ENCODE results near the gene BIRC3.

BIRC3 gene

DNA sequence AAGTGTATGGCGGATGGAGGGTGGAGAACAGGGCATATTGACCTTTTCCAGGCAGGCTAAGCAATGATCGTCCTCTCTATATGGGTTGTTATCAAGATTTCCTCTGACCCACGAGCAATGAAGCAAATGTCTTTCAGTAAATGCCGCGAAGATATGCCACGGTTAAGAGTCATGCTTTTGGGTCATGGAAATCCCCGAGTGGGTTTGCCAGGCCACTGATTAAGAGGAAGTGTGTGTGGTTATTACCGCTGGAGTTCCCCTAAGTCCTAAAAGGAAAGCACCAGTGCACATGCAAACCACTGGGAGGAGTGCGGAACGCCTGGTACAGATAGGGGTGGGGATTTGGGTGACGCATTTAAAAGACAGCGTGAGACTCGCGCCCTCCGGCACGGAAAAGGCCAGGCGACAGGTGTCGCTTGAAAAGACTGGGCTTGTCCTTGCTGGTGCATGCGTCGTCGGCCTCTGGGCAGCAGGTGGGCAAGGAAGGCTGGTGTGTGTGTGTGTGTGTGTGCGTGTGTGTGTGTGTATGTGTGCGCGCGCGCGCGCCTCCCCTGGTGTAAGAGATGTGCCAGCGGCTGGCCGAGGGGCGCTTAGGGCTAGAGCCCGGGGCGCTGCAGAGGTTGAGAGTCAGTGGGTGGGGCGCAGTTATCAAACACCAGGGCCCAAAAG lies at the start of gene BIRC3:
Gene BIRC3, plus strand, starts transcription at position 386 of the 669 bp plus-strand sequence. CDS start 7,026 bp downstream, outside the sequence.
- Histone ChIP-seq H3K4me3 (peak within 1 kb of the TSS; percentile 52 to 70 (median 62)), H3K27ac (peak within 1 kb of the TSS in 9 of 11 experiments; percentile 3 to 76 (median 44); a peak in 12 of 22 replicates), H3K4me2 (peak within 1 kb of the TSS; percentile 78 to 99 (median 92)), H3K9me3 (replicated peaks in 1 of 11) (no peaks in the 10 kb centered on the region), H3K36me3 (no peaks in the 10 kb centered on the region), H3K9ac (peak within 1 kb of the TSS in 10 of 11 experiments; percentile 16 to 81 (median 46); a peak in 15 of 22 replicates), H3K4me1 (peaks cover 19 to 54% (median 35%) of the 10 kb centered on the region in 10 experiments), H4K20me1 (no peaks in the 10 kb centered on the region), H3K27me3 (0 out of 22 replicates have a peak, but pooled peaks cover 0 to 3% (median 0%) of the 10 kb centered on the region in 11 experiments)
- no peak for TF ChIP-seq Cebpa-rat (IDR thresholded peaks at IDR 0.05)

- Histone ChIP-seq H3K4me1 (no peaks in the 10 kb centered on the region), H3K9ac (no peak overlapping the region), H3K27me3 (no peaks in the 10 kb centered on the region), H3K4me2 (no peak overlapping the region), H3K4me3 (no peak overlapping the region), H3K27ac (no peak overlapping the region), H3K36me3 (no peaks in the 10 kb centered on the region), H4K20me1 (no peaks in the 10 kb centered on the region), H3K9me3 (replicated peaks in 1 of 11) (0 out of 22 replicates have a peak, but pooled peaks cover 0 to 4% (median 0%) of the 10 kb centered on the region in 11 experiments)
- no peak for TF ChIP-seq Cebpa-rat (IDR thresholded peaks at IDR 0.05)
These were observed 49.7 kb upstream of the BIRC3 start for GRCh38 chr11:102267609-102268008.

- TF ChIP-seq Cebpa-rat (IDR thresholded peaks at IDR 0.05) = no peak
- Histone ChIP-seq H3K9ac (no peak overlapping the region), H3K4me3 (no peak overlapping the region), H3K4me2 (no peak overlapping the region), H3K4me1 (no peaks in the 10 kb centered on the region), H4K20me1 (no peaks in the 10 kb centered on the region), H3K27me3 (no peaks in the 10 kb centered on the region), H3K9me3 (replicated peaks in 1 of 11) (0 out of 22 replicates have a peak, but pooled peaks cover 0 to 4% (median 0%) of the 10 kb centered on the region in 11 experiments), H3K36me3 (no peaks in the 10 kb centered on the region), H3K27ac (no peak overlapping the region)
These were observed 49.0 kb upstream of the BIRC3 start for GRCh38 chr11:102268083-102268984.

DNA sequence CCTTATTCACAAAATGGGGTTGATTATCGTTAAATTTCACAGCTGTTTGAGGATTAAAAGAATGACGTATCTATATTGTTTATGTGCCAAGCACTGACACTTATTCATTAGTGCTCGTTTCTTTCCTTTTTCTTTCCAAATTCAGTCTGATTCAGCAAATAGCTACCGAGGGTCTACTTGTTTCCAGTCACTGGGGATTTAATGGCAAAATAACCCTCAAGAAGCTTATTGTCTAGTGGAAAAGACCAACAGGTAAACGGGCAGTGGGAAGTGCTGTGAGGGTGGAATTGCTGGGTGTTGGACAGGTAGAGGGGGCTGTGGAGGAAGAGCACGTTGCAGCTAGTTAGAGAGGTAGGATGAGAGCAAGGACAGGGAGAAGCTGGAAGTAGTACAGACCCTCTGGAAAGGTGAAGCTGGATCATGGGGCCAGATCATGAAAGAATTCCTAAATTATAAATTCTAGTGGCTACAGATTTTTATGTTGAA lies 48.3 kb upstream of the BIRC3 start:
- Histone ChIP-seq H3K27ac (no peak overlapping the region), H4K20me1 (no peaks in the 10 kb centered on the region), H3K9ac (no peak overlapping the region), H3K27me3 (no peaks in the 10 kb centered on the region), H3K36me3 (no peaks in the 10 kb centered on the region), H3K4me1 (no peaks in the 10 kb centered on the region), H3K4me3 (no peak overlapping the region), H3K4me2 (no peak overlapping the region), H3K9me3 (replicated peaks in 1 of 11) (0 out of 22 replicates have a peak, but pooled peaks cover 0 to 4% (median 0%) of the 10 kb centered on the region in 11 experiments)
- no peak for TF ChIP-seq Cebpa-rat (IDR thresholded peaks at IDR 0.05)

GRCh38 chr11:102269927-102270326 lies 47.4 kb upstream of the BIRC3 start:
- Histone ChIP-seq H3K27me3 (no peaks in the 10 kb centered on the region), H3K27ac (no peak overlapping the region), H3K4me2 (no peak overlapping the region), H4K20me1 (no peaks in the 10 kb centered on the region), H3K9me3 (replicated peaks in 1 of 11) (0 out of 22 replicates have a peak, but pooled peaks cover 0 to 4% (median 0%) of the 10 kb centered on the region in 11 experiments), H3K36me3 (no peaks in the 10 kb centered on the region), H3K4me1 (no peaks in the 10 kb centered on the region), H3K9ac (no peak overlapping the region), H3K4me3 (no peak overlapping the region)
- TF ChIP-seq Cebpa-rat (IDR thresholded peaks at IDR 0.05) = no peak

- Histone ChIP-seq H3K4me2 (no peak overlapping the region), H3K27me3 (no peaks in the 10 kb centered on the region), H3K9ac (no peak overlapping the region), H3K4me3 (no peak overlapping the region), H3K9me3 (replicated peaks in 1 of 11) (0 out of 22 replicates have a peak, but pooled peaks cover 0 to 4% (median 0%) of the 10 kb centered on the region in 11 experiments), H3K36me3 (no peaks in the 10 kb centered on the region), H3K4me1 (no peaks in the 10 kb centered on the region), H4K20me1 (no peaks in the 10 kb centered on the region), H3K27ac (no peak overlapping the region)
- TF ChIP-seq Cebpa-rat (IDR thresholded peaks at IDR 0.05) = no peak
These were observed 45.0 kb upstream of the BIRC3 start for GRCh38 chr11:102272047-102272824.

GRCh38 chr11:102274628-102275027 lies 42.7 kb upstream of the BIRC3 start:
- no peaks in the 10 kb centered on the region for H4K20me1 ChIP-seq
- H3K9ac ChIP-seq = no peak overlapping the region
- H3K4me2 ChIP-seq = no peak overlapping the region
- no peak overlapping the region for H3K4me3 ChIP-seq
- no peak overlapping the region for H3K27ac ChIP-seq
- H3K27me3 ChIP-seq = no peaks in the 10 kb centered on the region
- no peak for TF ChIP-seq Cebpa-rat (IDR thresholded peaks at IDR 0.05)
- H3K9me3 ChIP-seq (replicated peaks in 1 of 11) = no peaks in the 10 kb centered on the region
- H3K4me1 ChIP-seq = no peaks in the 10 kb centered on the region
- no peaks in the 10 kb centered on the region for H3K36me3 ChIP-seq

GRCh38 chr11:102276362-102276761 lies 40.9 kb upstream of the BIRC3 start:
- Histone ChIP-seq H3K4me3 (no peak overlapping the region), H3K9ac (no peak overlapping the region), H3K27me3 (no peaks in the 10 kb centered on the region), H3K36me3 (no peaks in the 10 kb centered on the region), H3K4me2 (no peak overlapping the region), H4K20me1 (no peaks in the 10 kb centered on the region), H3K27ac (no peak overlapping the region), H3K9me3 (replicated peaks in 1 of 11) (no peaks in the 10 kb centered on the region), H3K4me1 (no peaks in the 10 kb centered on the region)
- TF ChIP-seq Cebpa-rat (IDR thresholded peaks at IDR 0.05) = no peak
